HepG2 (cell line): ENCODE measurements around the gene FUT1. TPM values are rescaled to one million over a fixed set of nuclear protein-coding genes. Genes with fewer than 3 reads are reported as not detected.
A peak's percentile ranks its signal among the peaks of the same experiment; 100 is the strongest.

Experiments
- CHCHD3 ChIP-seq: sonication (generic); formaldehyde crosslinking; IDR thresholded peaks from 2 replicates; pipeline ENCODE4 v1.8.0; 2022; ENCODE audit warnings: mild to moderate bottlenecking, missing genetic modification reagents, moderate library complexity
- CREB1 ChIP-seq, 2 experiments: fragments of 450-650 bp in 1 of 2; IDR thresholded peaks; 2 replicates each; pipeline ENCODE4 v1.6.1; 2016 to 2017; ENCODE audit warnings: control low read depth in 1 of 2, mild to moderate bottlenecking in 1 of 2, missing compliant biosample characterization in 1 of 2, missing genetic modification characterization in 1 of 2
- FOXK1 ChIP-seq: sonication (generic); formaldehyde crosslinking; IDR thresholded peaks from 2 replicates; pipeline ENCODE4 v1.4.0; 2020; ENCODE audit warnings: low read depth, missing genetic modification reagents, borderline replicate concordance
- HHEX ChIP-seq: IDR thresholded peaks from 2 replicates; pipeline ENCODE4 v1.6.1; 2016; ENCODE audit warnings: control low read depth
- KDM2A ChIP-seq: sonication (generic); formaldehyde crosslinking; IDR thresholded peaks from 2 replicates; pipeline ENCODE4 v1.4.0; 2020; ENCODE audit warnings: low read depth, missing genetic modification reagents, borderline replicate concordance
- KDM4B ChIP-seq: sonication (generic); formaldehyde crosslinking; IDR thresholded peaks from 2 replicates; pipeline ENCODE4 v1.4.0; 2020; ENCODE audit warnings: missing genetic modification reagents
- KLF9 ChIP-seq: IDR thresholded peaks from 2 replicates; pipeline ENCODE4 v1.6.1; 2016; ENCODE audit warnings: low read depth
- NCOA1 ChIP-seq: sonication (generic); formaldehyde crosslinking; IDR thresholded peaks from 2 replicates; pipeline ENCODE4 v1.9.0; 2021; ENCODE audit warnings: missing genetic modification reagents
- PAX8 ChIP-seq: sonication (generic); formaldehyde crosslinking; IDR thresholded peaks from 2 replicates; pipeline ENCODE4 v1.8.0; 2022; ENCODE audit warnings: mild to moderate bottlenecking, missing genetic modification reagents, borderline replicate concordance
- PCBP2 ChIP-seq: fragments of 200-400 bp; formaldehyde crosslinking; optimal IDR thresholded peaks from 2 replicates; pipeline ENCODE3; 2018; ENCODE audit warnings: low read length, low read depth; ENCODE audit not compliant: poor library complexity, severe bottlenecking
- SALL1 ChIP-seq: sonication (generic); formaldehyde crosslinking; IDR thresholded peaks from 2 replicates; pipeline ENCODE4 v1.8.0; 2022; ENCODE audit warnings: mild to moderate bottlenecking, missing genetic modification reagents
- SP140L ChIP-seq: sonication (generic); formaldehyde crosslinking; IDR thresholded peaks from 2 replicates; pipeline ENCODE4 v1.4.0; 2020; ENCODE audit warnings: missing genetic modification reagents, borderline replicate concordance
- SRF ChIP-seq: IDR thresholded peaks from 2 replicates; pipeline ENCODE4 v1.6.1; 2011; ENCODE audit warnings: mild to moderate bottlenecking, low read depth, low read length, moderate library complexity
- ZFP82 ChIP-seq: sonication (generic); formaldehyde crosslinking; IDR thresholded peaks from 2 replicates; pipeline ENCODE4 v1.5.1; 2020; ENCODE audit warnings: mild to moderate bottlenecking, missing genetic modification reagents, borderline replicate concordance
- ZNF138 ChIP-seq: sonication (generic); formaldehyde crosslinking; IDR thresholded peaks from 2 replicates; pipeline ENCODE4 v1.5.0; 2020; ENCODE audit warnings: mild to moderate bottlenecking, low read depth, missing genetic modification reagents
- ZNF235 ChIP-seq: sonication (generic); formaldehyde crosslinking; IDR thresholded peaks from 2 replicates; pipeline ENCODE4 v1.8.1; 2023; ENCODE audit warnings: mild to moderate bottlenecking, missing genetic modification reagents, borderline replicate concordance
- ZNF263 ChIP-seq: sonication (generic); formaldehyde crosslinking; IDR thresholded peaks from 2 replicates; pipeline ENCODE4 v1.4.0; 2020; ENCODE audit warnings: missing genetic modification reagents
- ZNF34 ChIP-seq: sonication (generic); formaldehyde crosslinking; IDR thresholded peaks from 2 replicates; pipeline ENCODE4 v1.4.0; 2020; ENCODE audit warnings: mild to moderate bottlenecking, missing genetic modification reagents, borderline replicate concordance
- ZNF431 ChIP-seq: sonication (generic); formaldehyde crosslinking; IDR thresholded peaks from 2 replicates; pipeline ENCODE4 v1.9.0; 2022; ENCODE audit warnings: missing genetic modification reagents, low read depth, mild to moderate bottlenecking, borderline replicate concordance
- ZNF550 ChIP-seq: sonication (generic); formaldehyde crosslinking; IDR thresholded peaks from 2 replicates; pipeline ENCODE4 v1.4.0; 2020; ENCODE audit warnings: mild to moderate bottlenecking, missing genetic modification reagents, borderline replicate concordance
- ZNF556 ChIP-seq: sonication (generic); formaldehyde crosslinking; IDR thresholded peaks from 2 replicates; pipeline ENCODE4 v1.4.0; 2020; ENCODE audit warnings: mild to moderate bottlenecking, missing genetic modification reagents, borderline replicate concordance
- ZNF557 ChIP-seq: sonication (generic); formaldehyde crosslinking; IDR thresholded peaks from 2 replicates; pipeline ENCODE4 v1.4.0; 2020; ENCODE audit warnings: missing genetic modification reagents
- ZNF614 ChIP-seq: IDR thresholded peaks from 2 replicates; pipeline ENCODE4 v1.6.1; 2018; ENCODE audit warnings: missing biosample characterization, missing genetic modification reagents, inconsistent platforms, borderline replicate concordance
- ZNF619 ChIP-seq: sonication (generic); formaldehyde crosslinking; IDR thresholded peaks from 2 replicates; pipeline ENCODE4 v1.4.0; 2020; ENCODE audit warnings: mild to moderate bottlenecking, missing genetic modification reagents
- ZNF629 ChIP-seq: sonication (generic); formaldehyde crosslinking; conservative IDR thresholded peaks from 2 replicates; pipeline ENCODE4 v1.5.0; 2020; ENCODE audit warnings: missing genetic modification reagents
- ZSCAN12 ChIP-seq: sonication (generic); formaldehyde crosslinking; IDR thresholded peaks from 2 replicates; pipeline ENCODE4 v1.9.0; 2021; ENCODE audit warnings: mild to moderate bottlenecking, missing genetic modification reagents
- polyA plus RNA-seq, 8 experiments: library from polyadenylated mRNA; depleted of rRNA in 3 of 8; stranded (reverse) in 7 of 8; unstranded in 1 of 8; fragments of >200 nt; fragmentation: Illumina TruSeq in 4 of 8; extraction: Trizol in 4 of 8; gene quantifications; 2 replicates each; pipeline versions ENCODE4 v1.2.1 to v1.2.3, GENCODE V29; 2011 to 2016; ENCODE audit warnings: low read depth in 4 of 8, missing spikeins in 1 of 8, mixed read lengths in 1 of 8; ENCODE audit not compliant: insufficient read depth in 1 of 8
- total RNA-seq, 5 experiments: library from RNA; depleted of rRNA; stranded (reverse); fragments of >200 nt; fragmentation: Illumina TruSeq; extraction: Trizol; gene quantifications; 2 replicates each; pipeline ENCODE4 v1.2.3, GENCODE V29; 2016; ENCODE audit warnings: low read depth in 1 of 5
- TF ChIP-seq, protein P1 (sequence below): sonication (generic); formaldehyde crosslinking; IDR thresholded peaks from 2 replicates; pipeline ENCODE4 v1.4.0; 2020; ENCODE audit warnings: missing genetic modification reagents
- TF ChIP-seq, protein P2 (sequence below): sonication (generic); formaldehyde crosslinking; IDR thresholded peaks from 2 replicates; pipeline ENCODE4 v1.4.0; 2020; ENCODE audit warnings: missing genetic modification reagents, borderline replicate concordance

The FUT1 gene
- total and polyA plus RNA-seq, 2 of the 13 experiments (the other 11 are each of a cell fraction or from before 2014, with no cell fraction given) = 0.07 to 1.1 TPM

DNA sequence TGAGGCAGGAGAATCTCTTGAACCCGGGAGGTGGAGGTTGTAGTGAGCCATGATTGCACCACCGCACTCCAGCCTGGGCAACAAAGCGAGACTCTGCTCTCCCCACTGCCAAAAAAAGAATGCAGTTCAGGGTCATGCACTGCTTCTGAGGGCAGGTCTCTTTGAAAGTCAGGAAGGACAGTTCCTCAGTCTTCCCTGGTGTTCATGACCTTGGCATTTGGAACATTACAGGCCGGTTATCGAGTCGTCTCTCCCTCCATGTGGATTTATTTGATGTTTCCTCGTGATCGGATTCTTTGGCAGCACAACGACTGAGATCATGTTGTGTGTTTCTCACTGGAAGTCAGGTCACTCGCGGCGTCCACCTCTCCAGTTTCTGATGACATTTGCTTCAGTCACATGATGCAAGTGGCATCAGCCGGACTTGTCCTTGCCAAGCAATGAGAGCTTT is 20.1 kb upstream of the FUT1 start (continued):
- TF ChIP-seq, protein P1, sequence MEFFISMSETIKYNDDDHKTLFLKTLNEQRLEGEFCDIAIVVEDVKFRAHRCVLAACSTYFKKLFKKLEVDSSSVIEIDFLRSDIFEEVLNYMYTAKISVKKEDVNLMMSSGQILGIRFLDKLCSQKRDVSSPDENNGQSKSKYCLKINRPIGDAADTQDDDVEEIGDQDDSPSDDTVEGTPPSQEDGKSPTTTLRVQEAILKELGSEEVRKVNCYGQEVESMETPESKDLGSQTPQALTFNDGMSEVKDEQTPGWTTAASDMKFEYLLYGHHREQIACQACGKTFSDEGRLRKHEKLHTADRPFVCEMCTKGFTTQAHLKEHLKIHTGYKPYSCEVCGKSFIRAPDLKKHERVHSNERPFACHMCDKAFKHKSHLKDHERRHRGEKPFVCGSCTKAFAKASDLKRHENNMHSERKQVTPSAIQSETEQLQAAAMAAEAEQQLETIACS (CRISPR knock-in tag) = no peak
- TF ChIP-seq ZNF431 (no peak), ZNF34 (CRISPR knock-in tag) (no peak), KLF9 (no peak), FOXK1 (CRISPR knock-in tag) (peak; percentile 66; the same call in 1 of the 2 replicates), SRF (no peak), PAX8 (CRISPR knock-in tag) (no peak), ZNF550 (CRISPR knock-in tag) (no peak), ZNF619 (CRISPR knock-in tag) (no peak), ZNF614 (no peak), KDM4B (no peak), KDM2A (CRISPR knock-in tag) (no peak; the same call in 1 of the 2 replicates), ZNF557 (CRISPR knock-in tag) (no peak), PCBP2 (no peak), ZSCAN12 (no peak), HHEX (no peak), SALL1 (peak; percentile 63), ZNF629 (CRISPR knock-in tag) (peak; percentile 76), ZNF263 (CRISPR knock-in tag) (no peak), SP140L (CRISPR knock-in tag) (no peak), NCOA1 (CRISPR knock-in tag) (no peak), ZFP82 (CRISPR knock-in tag) (no peak), CHCHD3 (CRISPR knock-in tag) (no peak), ZNF556 (CRISPR knock-in tag) (no peak), ZNF138 (CRISPR knock-in tag) (no peak), ZNF235 (CRISPR knock-in tag) (no peak), CREB1 (IDR thresholded peaks at IDR 0.05) (peak; percentile 9; the same call in 1 of the 2 replicates), CREB1 (CRISPR knock-in tag; IDR thresholded peaks at IDR 0.05) (no peak)
- TF ChIP-seq, protein P2, sequence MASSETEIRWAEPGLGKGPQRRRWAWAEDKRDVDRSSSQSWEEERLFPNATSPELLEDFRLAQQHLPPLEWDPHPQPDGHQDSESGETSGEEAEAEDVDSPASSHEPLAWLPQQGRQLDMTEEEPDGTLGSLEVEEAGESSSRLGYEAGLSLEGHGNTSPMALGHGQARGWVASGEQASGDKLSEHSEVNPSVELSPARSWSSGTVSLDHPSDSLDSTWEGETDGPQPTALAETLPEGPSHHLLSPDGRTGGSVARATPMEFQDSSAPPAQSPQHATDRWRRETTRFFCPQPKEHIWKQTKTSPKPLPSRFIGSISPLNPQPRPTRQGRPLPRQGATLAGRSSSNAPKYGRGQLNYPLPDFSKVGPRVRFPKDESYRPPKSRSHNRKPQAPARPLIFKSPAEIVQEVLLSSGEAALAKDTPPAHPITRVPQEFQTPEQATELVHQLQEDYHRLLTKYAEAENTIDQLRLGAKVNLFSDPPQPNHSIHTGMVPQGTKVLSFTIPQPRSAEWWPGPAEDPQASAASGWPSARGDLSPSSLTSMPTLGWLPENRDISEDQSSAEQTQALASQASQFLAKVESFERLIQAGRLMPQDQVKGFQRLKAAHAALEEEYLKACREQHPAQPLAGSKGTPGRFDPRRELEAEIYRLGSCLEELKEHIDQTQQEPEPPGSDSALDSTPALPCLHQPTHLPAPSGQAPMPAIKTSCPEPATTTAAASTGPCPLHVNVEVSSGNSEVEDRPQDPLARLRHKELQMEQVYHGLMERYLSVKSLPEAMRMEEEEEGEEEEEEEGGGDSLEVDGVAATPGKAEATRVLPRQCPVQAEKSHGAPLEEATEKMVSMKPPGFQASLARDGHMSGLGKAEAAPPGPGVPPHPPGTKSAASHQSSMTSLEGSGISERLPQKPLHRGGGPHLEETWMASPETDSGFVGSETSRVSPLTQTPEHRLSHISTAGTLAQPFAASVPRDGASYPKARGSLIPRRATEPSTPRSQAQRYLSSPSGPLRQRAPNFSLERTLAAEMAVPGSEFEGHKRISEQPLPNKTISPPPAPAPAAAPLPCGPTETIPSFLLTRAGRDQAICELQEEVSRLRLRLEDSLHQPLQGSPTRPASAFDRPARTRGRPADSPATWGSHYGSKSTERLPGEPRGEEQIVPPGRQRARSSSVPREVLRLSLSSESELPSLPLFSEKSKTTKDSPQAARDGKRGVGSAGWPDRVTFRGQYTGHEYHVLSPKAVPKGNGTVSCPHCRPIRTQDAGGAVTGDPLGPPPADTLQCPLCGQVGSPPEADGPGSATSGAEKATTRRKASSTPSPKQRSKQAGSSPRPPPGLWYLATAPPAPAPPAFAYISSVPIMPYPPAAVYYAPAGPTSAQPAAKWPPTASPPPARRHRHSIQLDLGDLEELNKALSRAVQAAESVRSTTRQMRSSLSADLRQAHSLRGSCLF = no peak
